K562 (cell line): ENCODE data around the gene NPR1. TPM values are rescaled to one million over a fixed set of nuclear protein-coding genes. Genes with fewer than 3 reads are reported as not detected.

Source experiments
- ATAC-seq: fragments of 200-7000 bp; cut with Tn5 transposase; 3 replicates; pipeline ENCODE4 v1.9.1; 2020; ENCODE audit warnings: moderate library complexity
- BruUV-seq: library from RNA; stranded (reverse); fragments of 400-500 nt; replicated peaks from 2 replicates; lab custom pipeline; 2021; lab: Mats Ljungman, UMichigan
- CTCF ChIA-PET: fragments of 300-600 bp; formaldehyde crosslinking; extraction: SDS; loops from one replicate; lab custom pipeline; 2021; ENCODE audit warnings: low intra/inter-chr PET ratio; lab: Yijun Ruan, JAX
- POLR2A ChIA-PET: fragments of 300-600, 350-650 bp; sonication (Branson Sonifier 250); formaldehyde crosslinking; extraction: SDS; loops from one replicate; lab custom pipeline; 2021; ENCODE audit warnings: antibody characterized with exemption, inconsistent platforms; lab: Yijun Ruan, JAX
- DNase-seq, 4 experiments: peaks; one replicate each; pipeline versions ENCODE4 v3.0.0 to v3.0.0-alpha.2; 2011 to 2018; ENCODE audit warnings: low spot score in 3 of 4, mixed read lengths in 3 of 4; ENCODE audit errors: extremely low read depth in 1 of 4
- FAIRE-seq: peaks from 2 replicates; lab custom pipeline; 2011; peaks lifted over from hg19 to GRCh38; lab: Jason Lieb, UNC
- H2AFZ ChIP-seq: 2 replicates; pipeline ENCODE4 v1.6.0; 2011; ENCODE audit warnings: low read depth, low read length, control low read depth, inconsistent platforms
- H3K27ac ChIP-seq: fragments of 200-600 bp; 3 replicates; pipeline ENCODE4 v1.8.0; 2011; ENCODE audit warnings: low read depth, mild to moderate bottlenecking, control low read depth, inconsistent platforms, low read length, moderate library complexity, mixed read lengths; ENCODE audit errors: extremely low read depth
- H3K27me3 ChIP-seq, 2 experiments: fragments of 300-600 bp in 1 of 2; 2 replicates in 1 of 2; 3 replicates in 1 of 2; pipeline versions ENCODE4 v1.6.0 to v1.8.0; 2011; ENCODE audit warnings: inconsistent platforms in 2 of 2, low read length in 2 of 2, mild to moderate bottlenecking in 1 of 2, mixed read lengths in 1 of 2, moderate library complexity in 1 of 2; ENCODE audit not compliant: control insufficient read depth in 2 of 2, insufficient read depth in 2 of 2
- H3K36me3 ChIP-seq: fragments of 300-600 bp; 3 replicates; pipeline ENCODE4 v1.8.0; 2011; ENCODE audit warnings: mild to moderate bottlenecking, low read length, inconsistent platforms; ENCODE audit not compliant: control insufficient read depth, insufficient read depth
- H3K4me1 ChIP-seq, 2 experiments: fragments of 200-600 bp in 1 of 2; replicated peaks in 1 of 2; 2 replicates in 1 of 2; 3 replicates in 1 of 2; pipeline versions ENCODE4 v1.5.1 to v1.8.0; 2011; ENCODE audit warnings: inconsistent platforms in 2 of 2, low read length in 2 of 2, mild to moderate bottlenecking in 1 of 2, mixed read lengths in 1 of 2, moderate library complexity in 1 of 2; ENCODE audit not compliant: control insufficient read depth in 2 of 2, insufficient read depth in 2 of 2
- H3K4me2 ChIP-seq: 2 replicates; pipeline ENCODE4 v1.6.1; 2011; ENCODE audit warnings: low read length, control low read depth, inconsistent platforms, mixed read lengths; ENCODE audit not compliant: insufficient read depth
- H3K4me3 ChIP-seq: fragments of 200-600 bp; sonication (generic), shearing (Covaris generic); 2 replicates; pipeline ENCODE4 v1.5.1; 2016; ENCODE audit warnings: control low read depth, inconsistent platforms
- H3K79me2 ChIP-seq: fragments of 200-600 bp; 3 replicates; pipeline ENCODE4 v1.8.0; 2011; ENCODE audit warnings: low read length, inconsistent platforms; ENCODE audit not compliant: control insufficient read depth, insufficient read depth
- H3K9ac ChIP-seq, 2 experiments: 2 replicates each; pipeline versions ENCODE4 v1.6.0 to v1.6.1; 2011; ENCODE audit warnings: low read depth in 2 of 2, low read length in 2 of 2, control low read depth in 1 of 2, inconsistent platforms in 1 of 2, mild to moderate bottlenecking in 1 of 2, mixed read lengths in 1 of 2; ENCODE audit not compliant: insufficient read depth in 1 of 2
- H3K9me1 ChIP-seq: one replicate; pipeline ENCODE4 v1.6.0; 2011; ENCODE audit warnings: inconsistent platforms, mild to moderate bottlenecking, low read length, moderate library complexity; ENCODE audit not compliant: control insufficient read depth, insufficient read depth
- H3K9me3 ChIP-seq: replicated peaks from 2 replicates; pipeline ENCODE4 v1.5.1; 2011; ENCODE audit warnings: low read depth, low read length, inconsistent platforms; ENCODE audit not compliant: control insufficient read depth, insufficient read depth
- H4K20me1 ChIP-seq: replicated peaks from 2 replicates; pipeline ENCODE4 v1.6.1; 2011; ENCODE audit warnings: low read length, inconsistent platforms, mixed read lengths; ENCODE audit not compliant: control insufficient read depth, insufficient read depth
- CEBPB ChIP-seq: fragments of 450-650 bp; IDR thresholded peaks from 2 replicates; pipeline ENCODE4 v1.6.1; 2016; ENCODE audit warnings: missing genetic modification characterization, missing compliant biosample characterization
- CEBPG ChIP-seq, 3 experiments: fragments of 200-800 bp in 1 of 3; sonication (Bioruptor generic) in 1 of 3; sonication (generic) in 1 of 3; formaldehyde crosslinking in 1 of 3; IDR thresholded peaks in 2 of 3; conservative IDR thresholded peaks in 1 of 3; 2 replicates each; pipeline versions ENCODE4 v1.6.1 to v1.8.0; 2016 to 2022; ENCODE audit warnings: missing compliant biosample characterization in 2 of 3, missing genetic modification characterization in 2 of 3, mild to moderate bottlenecking in 1 of 3, missing genetic modification reagents in 1 of 3
- RBFOX2 ChIP-seq: fragments of 200-400 bp; formaldehyde crosslinking; IDR thresholded peaks from 2 replicates; pipeline ENCODE4 v1.6.1; 2017; ENCODE audit warnings: low read depth, mild to moderate bottlenecking, low read length, moderate library complexity
- THRAP3 ChIP-seq: fragments of 450-650 bp; IDR thresholded peaks from 2 replicates; pipeline ENCODE4 v1.6.1; 2016; ENCODE audit warnings: mild to moderate bottlenecking, inconsistent platforms, borderline replicate concordance
- ZNF263 ChIP-seq: sonication (generic); formaldehyde crosslinking; IDR thresholded peaks from 2 replicates; pipeline ENCODE4 v1.8.0; 2022; ENCODE audit warnings: mild to moderate bottlenecking, missing genetic modification reagents, borderline replicate concordance
- ZNF551 ChIP-seq: fragments of 250-450 bp; sonication (Bioruptor Pico); IDR thresholded peaks from 2 replicates; pipeline ENCODE4 v1.5.0; 2021; ENCODE audit warnings: mild to moderate bottlenecking, moderate library complexity
- WGBS: fragments of 100-300 bp; shearing (Covaris generic); methylation state at CpG from one replicate; pipeline ENCODE4 v1.1.6; 2016; ENCODE audit warnings: low coverage, mixed read lengths; ENCODE audit not compliant: insufficient coverage; ENCODE audit errors: missing lambda C conversion rate; 5-methylcytosine and 5-hydroxymethylcytosine counted together
- in situ Hi-C: fragments of 300-500 bp; cut with MboI; formaldehyde crosslinking; loops from 4 replicates; pipeline ENCODE4 v1.15.0; 2018; ENCODE audit warnings: inconsistent platforms, mixed read lengths
- intact Hi-C: fragments of 100-400 bp; cut with micrococcal nuclease; formaldehyde crosslinking; loops from 2 replicates; pipeline ENCODE4 v1.14.2; 2022
- polyA plus RNA-seq, 8 experiments: library from polyadenylated mRNA; depleted of rRNA in 4 of 8; stranded (reverse) in 5 of 8; unstranded in 3 of 8; fragments of >200 nt; fragmentation: Nextera tagmentation in 2 of 8; fragmentation: Illumina TruSeq in 1 of 8; extraction: Ambion mirVana in 2 of 8; extraction: Trizol in 1 of 8; gene quantifications; 2 replicates each; pipeline versions ENCODE4 v1.2.1 to v1.2.3, GENCODE V29; 2011 to 2014; ENCODE audit warnings: inconsistent platforms in 1 of 8, missing spikeins in 1 of 8
- total RNA-seq, 7 experiments: library from RNA; depleted of rRNA in 6 of 7; stranded (reverse); fragments of >200 nt in 6 of 7; fragmentation: Illumina TruSeq in 2 of 7; extraction: Trizol in 2 of 7; gene quantifications; 2 replicates each; pipeline versions ENCODE4 v1.2.1 to v1.2.3, GENCODE V29; 2011 to 2021; ENCODE audit warnings: low replicate concordance in 1 of 7
- TF ChIP-seq, protein P1 (sequence below): sonication (generic); formaldehyde crosslinking; IDR thresholded peaks from 2 replicates; pipeline ENCODE4 v1.8.1; 2023; ENCODE audit warnings: mild to moderate bottlenecking, missing genetic modification reagents
- TF ChIP-seq, protein P2 (sequence below), 2 experiments: IDR thresholded peaks; 2 replicates each; pipeline ENCODE4 v1.6.1; 2011; ENCODE audit warnings: borderline replicate concordance in 1 of 2, control low read depth in 1 of 2, low read depth in 1 of 2, low read length in 1 of 2, mild to moderate bottlenecking in 1 of 2, mixed read lengths in 1 of 2, moderate library complexity in 1 of 2; ENCODE audit not compliant: insufficient read depth in 1 of 2, insufficient read length in 1 of 2, poor library complexity in 1 of 2, severe bottlenecking in 1 of 2; ENCODE audit errors: extremely low read depth in 1 of 2
- TF ChIP-seq, protein P3 (sequence below): sonication (generic); formaldehyde crosslinking; IDR thresholded peaks from 2 replicates; pipeline ENCODE4 v1.8.0; 2022; ENCODE audit warnings: missing genetic modification reagents, mild to moderate bottlenecking, moderate library complexity, borderline replicate concordance

NPR1 gene
- total and polyA plus RNA-seq, 9 of the 15 experiments (the other 6 are each of a cell fraction or from before 2014, with no cell fraction given): 0.05 to 0.16 (median 0.06) TPM; not detected in 6

DNA sequence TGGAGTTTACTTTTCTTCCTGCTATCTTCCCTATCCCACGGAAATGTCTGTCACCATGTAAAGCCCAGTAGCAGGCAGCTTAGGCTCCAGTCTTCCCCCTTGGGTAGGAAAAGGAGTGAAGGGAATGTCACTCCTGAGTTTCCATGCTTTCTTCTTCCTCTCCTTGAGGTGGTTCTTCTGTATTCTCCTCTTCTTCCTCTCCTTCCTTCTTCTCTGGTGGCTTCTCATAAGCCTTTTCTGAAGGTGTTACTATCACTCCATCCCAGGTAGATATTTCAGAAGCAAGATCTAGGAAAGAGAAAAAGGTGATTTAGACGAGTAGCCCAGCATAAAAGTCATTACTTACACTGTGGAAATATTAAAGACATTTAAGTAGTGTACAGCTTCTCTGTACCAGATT lies 16.2 kb upstream of the NPR1 start:
- H3K9ac ChIP-seq: no peak overlapping the region
- H4K20me1 ChIP-seq: no peaks in the 10 kb centered on the region
- DNase-seq (no peak), FAIRE-seq (no peak), ATAC-seq (no peak)
- H2AFZ ChIP-seq: no peak overlapping the region
- POLR2A ChIA-PET: interaction anchor here (0.6 to 6.1 kb wide), 6 partner anchors 8 to 721 kb away, joined by 3 to 51 read pairs (median 6); partner anchors contain the start of genes CHTOP and ILF2
- H3K36me3 ChIP-seq: peaks cover 69% of the 10 kb centered on the region
- CTCF ChIA-PET: interaction anchor here (0.6 kb wide), 1 partner anchor 129 kb away, joined by 6 read pairs; no protein-coding TSS in a partner anchor
- no peak overlapping the region for H3K4me2 ChIP-seq
- H3K27ac ChIP-seq: no peak overlapping the region; the same call in 2 of the 3 replicates
- H3K4me3 ChIP-seq: no peak overlapping the region
- WGBS: 64% methylated on average over 2 of the region's 2 CpGs
- BruUV-seq: TSS peak; percentile 53
- intact Hi-C loops (no loop called here), in situ Hi-C loops (no loop called here)
- no peaks in the 10 kb centered on the region for H3K9me3 ChIP-seq
- H3K27me3 ChIP-seq: no peaks in the 10 kb centered on the region
- peaks cover 15% of the 10 kb centered on the region for H3K79me2 ChIP-seq
- H3K4me1 ChIP-seq: peaks cover 3 to 16% of the 10 kb centered on the region in 2 experiments; a peak in 4 of 5 replicates
- no peak for TF ChIP-seq ZNF551 (CRISPR knock-in tag)
- TF ChIP-seq RBFOX2: 0 out of 2 replicates have a peak, but pooled peaks have one; percentile 26
- H3K9me1 ChIP-seq: no peaks in the 10 kb centered on the region

DNA sequence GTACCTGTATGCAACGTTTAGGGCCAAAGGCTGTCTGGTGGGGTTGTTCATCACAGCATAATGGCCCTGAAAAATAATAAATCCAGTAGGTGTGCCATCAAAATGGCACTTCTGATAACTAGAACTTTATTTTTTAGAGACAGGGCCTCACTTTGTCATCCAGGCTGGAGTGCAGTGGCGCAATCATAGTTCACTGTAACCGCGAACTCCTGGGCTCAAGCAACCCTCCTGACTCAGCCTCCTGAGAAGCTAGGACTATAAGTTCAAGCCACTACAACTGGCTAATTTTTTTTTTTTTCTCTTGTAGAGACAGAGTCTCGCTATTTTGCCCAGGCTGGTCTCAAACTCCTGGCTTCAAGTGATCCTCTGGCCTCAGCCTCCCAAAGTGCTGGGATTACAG lies 15.3 kb upstream of the NPR1 start:
- Histone ChIP-seq H3K27me3 (no peaks in the 10 kb centered on the region), H3K4me3 (no peak overlapping the region), H3K9ac (no peak overlapping the region), H4K20me1 (no peaks in the 10 kb centered on the region), H3K9me3 (no peaks in the 10 kb centered on the region), H3K4me2 (no peak overlapping the region), H3K79me2 (peaks cover 24% of the 10 kb centered on the region), H2AFZ (no peak overlapping the region), H3K27ac (no peak overlapping the region), H3K4me1 (peaks cover 2 to 12% of the 10 kb centered on the region in 2 experiments; a peak in 4 of 5 replicates), H3K36me3 (peaks cover 78% of the 10 kb centered on the region), H3K9me1 (no peaks in the 10 kb centered on the region)
- CTCF ChIA-PET: no interaction called here
- DNase-seq (no peak), ATAC-seq (no peak), FAIRE-seq (no peak)
- no TSS peak for BruUV-seq
- POLR2A ChIA-PET: interaction anchor here (0.7 to 6.1 kb wide), 3 partner anchors 14 to 689 kb away, joined by 3 to 51 read pairs (median 3); no protein-coding TSS in a partner anchor
- intact Hi-C loops: no loop called here
- WGBS: 74% methylated on average over 5 of the region's 5 CpGs
- in situ Hi-C loops: no loop called here
- TF ChIP-seq, protein P1, sequence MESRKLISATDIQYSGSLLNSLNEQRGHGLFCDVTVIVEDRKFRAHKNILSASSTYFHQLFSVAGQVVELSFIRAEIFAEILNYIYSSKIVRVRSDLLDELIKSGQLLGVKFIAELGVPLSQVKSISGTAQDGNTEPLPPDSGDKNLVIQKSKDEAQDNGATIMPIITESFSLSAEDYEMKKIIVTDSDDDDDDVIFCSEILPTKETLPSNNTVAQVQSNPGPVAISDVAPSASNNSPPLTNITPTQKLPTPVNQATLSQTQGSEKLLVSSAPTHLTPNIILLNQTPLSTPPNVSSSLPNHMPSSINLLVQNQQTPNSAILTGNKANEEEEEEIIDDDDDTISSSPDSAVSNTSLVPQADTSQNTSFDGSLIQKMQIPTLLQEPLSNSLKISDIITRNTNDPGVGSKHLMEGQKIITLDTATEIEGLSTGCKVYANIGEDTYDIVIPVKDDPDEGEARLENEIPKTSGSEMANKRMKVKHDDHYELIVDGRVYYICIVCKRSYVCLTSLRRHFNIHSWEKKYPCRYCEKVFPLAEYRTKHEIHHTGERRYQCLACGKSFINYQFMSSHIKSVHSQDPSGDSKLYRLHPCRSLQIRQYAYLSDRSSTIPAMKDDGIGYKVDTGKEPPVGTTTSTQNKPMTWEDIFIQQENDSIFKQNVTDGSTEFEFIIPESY (CRISPR knock-in tag): 0 out of 2 replicates have a peak, but pooled peaks have one; percentile 50
- TF ChIP-seq, protein P2, sequence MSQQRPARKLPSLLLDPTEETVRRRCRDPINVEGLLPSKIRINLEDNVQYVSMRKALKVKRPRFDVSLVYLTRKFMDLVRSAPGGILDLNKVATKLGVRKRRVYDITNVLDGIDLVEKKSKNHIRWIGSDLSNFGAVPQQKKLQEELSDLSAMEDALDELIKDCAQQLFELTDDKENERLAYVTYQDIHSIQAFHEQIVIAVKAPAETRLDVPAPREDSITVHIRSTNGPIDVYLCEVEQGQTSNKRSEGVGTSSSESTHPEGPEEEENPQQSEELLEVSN (IDR thresholded peaks at IDR 0.05; ENCODE audit: borderline replicate concordance in 1 of 2, extremely low read depth in 1 of 2, insufficient read depth in 1 of 2, insufficient read length in 1 of 2, low read depth in 1 of 2, low read length in 1 of 2, poor library complexity in 1 of 2, severe bottlenecking in 1 of 2): no peak
- TF ChIP-seq, protein P3, sequence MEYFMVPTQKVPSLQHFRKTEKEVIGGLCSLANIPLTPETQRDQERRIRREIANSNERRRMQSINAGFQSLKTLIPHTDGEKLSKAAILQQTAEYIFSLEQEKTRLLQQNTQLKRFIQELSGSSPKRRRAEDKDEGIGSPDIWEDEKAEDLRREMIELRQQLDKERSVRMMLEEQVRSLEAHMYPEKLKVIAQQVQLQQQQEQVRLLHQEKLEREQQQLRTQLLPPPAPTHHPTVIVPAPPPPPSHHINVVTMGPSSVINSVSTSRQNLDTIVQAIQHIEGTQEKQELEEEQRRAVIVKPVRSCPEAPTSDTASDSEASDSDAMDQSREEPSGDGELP: no peak
- peak; percentile 56 for TF ChIP-seq CEBPB (tag)
- TF ChIP-seq THRAP3: no peak
- TF ChIP-seq ZNF263 (CRISPR knock-in tag): no peak
- no peak for TF ChIP-seq CEBPG (CRISPR knock-in tag; IDR thresholded peaks at IDR 0.05)
- 0 out of 4 replicates have a peak, but pooled peaks of 1 of the 2 experiments have one; percentile 36 for TF ChIP-seq CEBPG (tag; conservative IDR thresholded peaks at IDR 0.05 in 1 of 2, IDR thresholded peaks at IDR 0.05 in 1 of 2)
